Testis (tissue), 3 donors: ENCODE measurements around the gene COX6B1. TPM values are rescaled to one million over a fixed set of nuclear protein-coding genes. Genes with fewer than 3 reads are reported as not detected.
A peak's percentile ranks its signal among the peaks of the same experiment; 100 is the strongest.

Source experiments
- DNase-seq: peaks from one replicate; pipeline ENCODE4 v3.0.0-alpha.2; 2019
- H3K27ac ChIP-seq, 2 donors: fragments of 200-600 bp; sonication (generic); one replicate each; pipeline ENCODE4 v1.5.1; 2019
- H3K27me3 ChIP-seq: fragments of 200-600 bp; sonication (generic); one replicate; pipeline ENCODE4 v1.5.1; 2019
- H3K36me3 ChIP-seq: fragments of 200-600 bp; sonication (generic); one replicate; pipeline ENCODE4 v1.5.1; 2017; ENCODE audit warnings: low read depth; ENCODE audit errors: missing control alignments
- H3K4me1 ChIP-seq: fragments of 200-600 bp; sonication (generic); one replicate; pipeline ENCODE4 v1.5.1; 2019
- H3K4me3 ChIP-seq, 2 donors: fragments of 200-600 bp; sonication (generic); one replicate each; pipeline ENCODE4 v1.5.1; 2017 to 2019
- H3K9me3 ChIP-seq: fragments of 200-600 bp; sonication (generic); one replicate; pipeline ENCODE4 v1.5.1; 2017
- CTCF ChIP-seq, 3 experiments: fragments of 450-650 bp in 2 of 3; fragments of 200-600 bp in 1 of 3; sonication (generic) in 1 of 3; IDR thresholded peaks; one replicate each; pipeline ENCODE4 v1.5.1; 2016 to 2019; ENCODE audit warnings: antibody characterized with exemption in 3 of 3, mild to moderate bottlenecking in 2 of 3, moderate library complexity in 1 of 3
- POLR2A ChIP-seq: fragments of 450-650 bp; IDR thresholded peaks from one replicate; pipeline ENCODE4 v1.6.1; 2017; ENCODE audit warnings: antibody characterized with exemption, mild to moderate bottlenecking, moderate library complexity
- WGBS, 2 donors: methylation state at CpG; one replicate each; pipeline ENCODE4 v1.1.5; 2018; 5-methylcytosine and 5-hydroxymethylcytosine counted together
- intact Hi-C: fragments of 100-400 bp; cut with DNase I; formaldehyde crosslinking; loops from one replicate; pipeline ENCODE4 v1.15.1; 2023; ENCODE audit warnings: low total_unique reads
- polyA plus RNA-seq: library from polyadenylated mRNA; stranded (reverse); fragments of 350-450 nt; fragmentation: Illumina TruSeq; extraction: RNeasy Lipid Tissue Mini Kit (QIAGEN cat#74804); gene quantifications from one replicate; pipeline ENCODE4 v1.2.3, GENCODE V29; 2014; ENCODE audit warnings: low read depth, low replicate concordance; ENCODE audit not compliant: insufficient read depth
- total RNA-seq, 2 donors: library from RNA; depleted of rRNA; stranded (reverse); fragments of >200 nt; gene quantifications; one replicate each; pipeline ENCODE4 v1.2.3, GENCODE V29; 2016

COX6B1 gene
- total and polyA plus RNA-seq, 3 donors from 2014 or later = 198 to 322 (median 262) TPM

- TF ChIP-seq POLR2A (no peak), CTCF (IDR thresholded peaks at IDR 0.05) (no peak)
- DNase-seq = no peak
- H3K27ac ChIP-seq = no peak overlapping the region
- H3K27me3 ChIP-seq = no peaks in the 10 kb centered on the region
- H3K36me3 ChIP-seq = no peaks in the 10 kb centered on the region
- H3K9me3 ChIP-seq = no peaks in the 10 kb centered on the region
- no peak overlapping the region for H3K4me3 ChIP-seq
- 76 to 78% methylated on average over 4 to 6 of the region's 6 CpGs for WGBS, 2 donors
- intact Hi-C loops = no loop called here
- peaks cover 6% of the 10 kb centered on the region for H3K4me1 ChIP-seq
Measured at GRCh38 chr19:35609851-35610353, 38.2 kb upstream of the COX6B1 start.

- Histone ChIP-seq H3K4me1 (peaks cover 6% of the 10 kb centered on the region), H3K27me3 (no peaks in the 10 kb centered on the region), H3K9me3 (no peaks in the 10 kb centered on the region), H3K27ac (peak overlapping the region in 1 of 2 donors; percentile 9), H3K36me3 (no peaks in the 10 kb centered on the region), H3K4me3 (peak overlapping the region; percentile 59 to 90)
- intact Hi-C loops = no loop called here
- DNase-seq = no peak
- WGBS, 2 donors = 18 to 30% methylated on average over 9 of the region's 9 CpGs
- TF ChIP-seq CTCF (IDR thresholded peaks at IDR 0.05) = no peak
- TF ChIP-seq POLR2A = no peak
Measured at GRCh38 chr19:35612224-35612558, 35.9 kb upstream of the COX6B1 start.

GRCh38 chr19:35612559-35613321 is 35.4 kb upstream of the COX6B1 start, which contains the start of gene HAUS5:
TSS of gene HAUS5 (plus strand) at chr19:35612735. CDS start at chr19:35612795, 60 bp downstream.
- Histone ChIP-seq H3K9me3 (no peaks in the 10 kb centered on the region), H3K27me3 (no peaks in the 10 kb centered on the region), H3K4me3 (peak within 1 kb of the TSS; percentile 59 to 90), H3K36me3 (no peaks in the 10 kb centered on the region), H3K4me1 (peaks cover 6% of the 10 kb centered on the region), H3K27ac (peak within 1 kb of the TSS in 1 of 2 donors; percentile 9)
- TF ChIP-seq POLR2A = no peak
- TF ChIP-seq CTCF (IDR thresholded peaks at IDR 0.05) = peak in 1 of 3 experiments; percentile 46
- intact Hi-C loops = no loop called here
- DNase-seq = peak; percentile 97
- WGBS, 2 donors = 0% methylated on average over 12 to 46 of the region's 47 CpGs

- intact Hi-C loops = no loop called here
- no peaks in the 10 kb centered on the region for H3K9me3 ChIP-seq
- no peaks in the 10 kb centered on the region for H3K36me3 ChIP-seq
- TF ChIP-seq POLR2A = no peak
- no peak for TF ChIP-seq CTCF (IDR thresholded peaks at IDR 0.05)
- WGBS, 2 donors = 56 to 88% methylated on average over 1 of the region's 1 CpG
- peaks cover 6% of the 10 kb centered on the region for H3K4me1 ChIP-seq
- H3K4me3 ChIP-seq = no peak overlapping the region
- H3K27ac ChIP-seq = no peak overlapping the region
- DNase-seq = no peak
- H3K27me3 ChIP-seq = no peaks in the 10 kb centered on the region
Measured at GRCh38 chr19:35613574-35613973, 34.5 kb upstream of the COX6B1 start.
